Stimulated activated CD8-positive, alpha-beta memory T cell treated with anti-CD3 and anti-CD28 coated beads, Interleukin-12 subunit alpha, Interleukin-12 subunit beta, amount 100 ng/mL, for 4 hours (primary cell): ENCODE data around the gene CREBBP.
A peak's percentile ranks its signal among the peaks of the same experiment; 100 is the strongest.

Experiments
- DNase-seq: peaks from one replicate; pipeline ENCODE4 v3.0.0-alpha.2; 2020; ENCODE audit warnings: low read depth

The CREBBP gene

GRCh38 chr16:3879887-3880564 lies 487 bp downstream of the CREBBP start:
- DNase-seq, result peak; percentile 63

- DNase-seq, result no peak
These were observed 1.1 kb downstream of the CREBBP start for GRCh38 chr16:3879258-3879886.

- DNase-seq, result no peak
These were observed 1.9 kb downstream of the CREBBP start for GRCh38 chr16:3878610-3879009.

- no peak for DNase-seq
These were observed 3.8 kb downstream of the CREBBP start for GRCh38 chr16:3876695-3877094.

GRCh38 chr16:3876160-3876559 lies 4.4 kb downstream of the CREBBP start:
- no peak for DNase-seq

GRCh38 chr16:3874794-3875692 lies 5.5 kb downstream of the CREBBP start:
- no peak for DNase-seq

- DNase-seq, result no peak
These were observed 6.3 kb downstream of the CREBBP start for GRCh38 chr16:3874242-3874641.

- DNase-seq, result no peak
These were observed 6.9 kb downstream of the CREBBP start for GRCh38 chr16:3873482-3874173.

GRCh38 chr16:3872216-3872895 lies 8.2 kb downstream of the CREBBP start:
- DNase-seq, result no peak

- DNase-seq, result no peak
These were observed 11.5 kb downstream of the CREBBP start for GRCh38 chr16:3868967-3869366.

GRCh38 chr16:3868556-3868955 lies 12.0 kb downstream of the CREBBP start:
- no peak for DNase-seq

- no peak for DNase-seq
These were observed 13.6 kb downstream of the CREBBP start for GRCh38 chr16:3866703-3867431.

- no peak for DNase-seq
These were observed 15.3 kb downstream of the CREBBP start for GRCh38 chr16:3865241-3865640.

- no peak for DNase-seq
These were observed 16.0 kb downstream of the CREBBP start for GRCh38 chr16:3864562-3864961.

GRCh38 chr16:3863587-3863986 lies 16.9 kb downstream of the CREBBP start:
- no peak for DNase-seq

GRCh38 chr16:3861808-3862451 lies 18.6 kb downstream of the CREBBP start:
- DNase-seq, result no peak

- no peak for DNase-seq
These were observed 20.6 kb downstream of the CREBBP start for GRCh38 chr16:3859889-3860288.

- DNase-seq, result no peak
These were observed 21.7 kb downstream of the CREBBP start for GRCh38 chr16:3858801-3859200.

- no peak for DNase-seq
These were observed 23.1 kb downstream of the CREBBP start for GRCh38 chr16:3857189-3858043.
